Retina (tissue), 1 donor: ENCODE results near the gene DELE1.

ENCODE experiments used
- DNase-seq: peaks from one replicate; pipeline ENCODE4 v3.0.0-alpha.2; 2016

DELE1 gene

GRCh38 chr5:141923448-141924313 is at the start of gene DELE1:
Gene DELE1 (plus strand): TSS chr5:141923871. CDS start chr5:141923942, 71 bp downstream.
- peak; percentile 97 for DNase-seq

- no peak for DNase-seq
These were observed 49.8 kb upstream of the DELE1 start for GRCh38 chr5:141873933-141874261.

GRCh38 chr5:141874262-141874964 is 49.3 kb upstream of the DELE1 start:
- DNase-seq, result no peak

GRCh38 chr5:141875022-141875740 is 48.5 kb upstream of the DELE1 start:
- no peak for DNase-seq

GRCh38 chr5:141875795-141876627 is 47.7 kb upstream of the DELE1 start:
- DNase-seq, result peak; percentile 81

- DNase-seq, result peak; percentile 53
These were observed 46.9 kb upstream of the DELE1 start for GRCh38 chr5:141876628-141877355.

- DNase-seq, result peak; percentile 81
These were observed 46.1 kb upstream of the DELE1 start for GRCh38 chr5:141877356-141878185.

- no peak for DNase-seq
These were observed 45.4 kb upstream of the DELE1 start, which contains the start of gene PCDH1 for GRCh38 chr5:141878186-141878710. Gene PCDH1 (minus strand): TSS chr5:141878410. CDS start chr5:141878262, 148 bp downstream.

GRCh38 chr5:141878711-141879425 is 44.8 kb upstream of the DELE1 start:
- peak; percentile 94 for DNase-seq

GRCh38 chr5:141879426-141879759 is 44.3 kb upstream of the DELE1 start:
- DNase-seq, result no peak

GRCh38 chr5:141879941-141880738 is 43.5 kb upstream of the DELE1 start:
- DNase-seq, result peak; percentile 32

- DNase-seq, result peak; percentile 57
These were observed 42.5 kb upstream of the DELE1 start for GRCh38 chr5:141880961-141881801.

GRCh38 chr5:141881886-141882285 is 41.8 kb upstream of the DELE1 start:
- peak; percentile 38 for DNase-seq

GRCh38 chr5:141882594-141883183 is 41.0 kb upstream of the DELE1 start:
- DNase-seq, result peak; percentile 83

- peak; percentile 87 for DNase-seq
These were observed 40.3 kb upstream of the DELE1 start for GRCh38 chr5:141883184-141883891.

GRCh38 chr5:141883892-141884318 is 39.8 kb upstream of the DELE1 start:
- no peak for DNase-seq
